IMR-90 (cell line): Measurements from ENCODE around the gene COL9A3. TPM values are rescaled to one million over a fixed set of nuclear protein-coding genes. Genes with fewer than 3 reads are reported as not detected.
A peak's percentile ranks its signal among the peaks of the same experiment; 100 is the strongest.

Experiments
- ATAC-seq: fragments of 200-7000 bp; cut with Tn5 transposase; 2 replicates; pipeline ENCODE4 v1.9.1; 2020; ENCODE audit warnings: low read depth, mild to moderate bottlenecking, moderate library complexity
- BruUV-seq: library from RNA; stranded (reverse); fragments of 400-500 nt; replicated peaks from 2 replicates; lab custom pipeline; 2021; lab: Mats Ljungman, UMichigan
- CTCF ChIA-PET: fragments of 300-600 bp; formaldehyde crosslinking; extraction: SDS; loops from one replicate; lab custom pipeline; 2021; ENCODE audit warnings: antibody characterized with exemption; lab: Yijun Ruan, JAX
- POLR2A ChIA-PET: fragments of 300-600 bp; sonication (Branson Sonifier 250); formaldehyde crosslinking; loops from one replicate; lab custom pipeline; 2022; ENCODE audit warnings: antibody characterized with exemption; ENCODE audit not compliant: unreplicated experiment; lab: Charles Lee
- DNase-seq: peaks from one replicate; pipeline ENCODE4 v3.0.0; 2013
- H2AFZ ChIP-seq: replicated peaks from 2 replicates; pipeline ENCODE3; 2013; ENCODE audit warnings: low read length, mild to moderate bottlenecking; ENCODE audit not compliant: poor library complexity
- H2AK5ac ChIP-seq: 2 replicates; pipeline ENCODE4 v1.6.1; 2013; ENCODE audit warnings: low read depth, low read length, inconsistent platforms
- H2AK9ac ChIP-seq: replicated peaks from 2 replicates; pipeline ENCODE3; 2013; ENCODE audit warnings: mild to moderate bottlenecking, low read depth, low read length, moderate library complexity; ENCODE audit not compliant: poor library complexity
- H2BK120ac ChIP-seq: 2 replicates; pipeline ENCODE4 v1.6.1; 2013; ENCODE audit warnings: low read depth, low read length, inconsistent platforms
- H2BK15ac ChIP-seq: 3 replicates; pipeline ENCODE4 v1.6.1; 2013; ENCODE audit warnings: low read depth, low read length, inconsistent platforms
- H2BK20ac ChIP-seq: 2 replicates; pipeline ENCODE4 v1.6.1; 2013; ENCODE audit warnings: low read depth, mild to moderate bottlenecking, inconsistent platforms, low read length, moderate library complexity
- H2BK5ac ChIP-seq: 2 replicates; pipeline ENCODE4 v1.6.1; 2013; ENCODE audit warnings: mild to moderate bottlenecking, low read depth, low read length, inconsistent platforms; ENCODE audit not compliant: poor library complexity, severe bottlenecking
- H3K14ac ChIP-seq: replicated peaks from 2 replicates; pipeline ENCODE4 v1.6.1; 2013; ENCODE audit warnings: low read depth, low read length, inconsistent platforms
- H3K18ac ChIP-seq: 2 replicates; pipeline ENCODE4 v1.6.1; 2013; ENCODE audit warnings: low read depth, low read length, control low read depth
- H3K23ac ChIP-seq: 2 replicates; pipeline ENCODE4 v1.6.1; 2013; ENCODE audit warnings: low read depth, low read length, inconsistent platforms
- H3K27ac ChIP-seq: 2 replicates; pipeline ENCODE4 v1.5.1; 2013; ENCODE audit warnings: mild to moderate bottlenecking, control low read depth, low read length; ENCODE audit not compliant: insufficient read depth
- H3K27me3 ChIP-seq: 2 replicates; pipeline ENCODE4 v1.6.1; 2013; ENCODE audit warnings: low read length; ENCODE audit not compliant: control insufficient read depth, insufficient read depth
- H3K36me3 ChIP-seq: 2 replicates; pipeline ENCODE4 v1.6.1; 2013; ENCODE audit warnings: low read length, mixed read lengths; ENCODE audit not compliant: control insufficient read depth, insufficient read depth
- H3K4ac ChIP-seq: 2 replicates; pipeline ENCODE4 v1.6.1; 2013; ENCODE audit warnings: low read depth, low read length, inconsistent platforms
- H3K4me1 ChIP-seq: 2 replicates; pipeline ENCODE4 v1.6.1; 2013; ENCODE audit warnings: low read length, mixed read lengths; ENCODE audit not compliant: control insufficient read depth, insufficient read depth
- H3K4me2 ChIP-seq: 2 replicates; pipeline ENCODE4 v1.6.1; 2013; ENCODE audit warnings: low read depth, mild to moderate bottlenecking, control low read depth, low read length, moderate library complexity
- H3K4me3 ChIP-seq: 2 replicates; pipeline ENCODE4 v1.5.1; 2013; ENCODE audit warnings: low read depth, mild to moderate bottlenecking, control low read depth, low read length, moderate library complexity; ENCODE audit not compliant: insufficient read depth
- H3K56ac ChIP-seq: 2 replicates; pipeline ENCODE4 v1.6.1; 2013; ENCODE audit warnings: low read length, inconsistent platforms; ENCODE audit not compliant: insufficient read depth; ENCODE audit errors: extremely low read depth
- H3K79me1 ChIP-seq, 2 experiments: 2 replicates each; pipeline ENCODE4 v1.6.1; 2013; ENCODE audit warnings: low read length in 2 of 2, inconsistent platforms in 1 of 2, low read depth in 1 of 2
- H3K9ac ChIP-seq: 2 replicates; pipeline ENCODE4 v1.6.1; 2013; ENCODE audit warnings: low read depth, low read length, control low read depth
- H3K9me1 ChIP-seq: 2 replicates; pipeline ENCODE4 v1.6.1; 2013; ENCODE audit warnings: low read length, inconsistent platforms; ENCODE audit not compliant: insufficient read depth
- H3K9me3 ChIP-seq: 2 replicates; pipeline ENCODE4 v1.6.1; 2013; ENCODE audit warnings: low read length; ENCODE audit not compliant: control insufficient read depth, insufficient read depth
- H4K20me1 ChIP-seq: 2 replicates; pipeline ENCODE4 v1.6.1; 2013; ENCODE audit warnings: low read length, inconsistent platforms; ENCODE audit not compliant: insufficient read depth
- H4K5ac ChIP-seq: 2 replicates; pipeline ENCODE4 v1.6.1; 2013; ENCODE audit warnings: mild to moderate bottlenecking, low read depth, low read length, control low read depth
- H4K8ac ChIP-seq, 2 experiments: 2 replicates each; pipeline ENCODE4 v1.6.1; 2013; ENCODE audit warnings: low read depth in 2 of 2, low read length in 2 of 2, control low read depth in 1 of 2, inconsistent platforms in 1 of 2
- H4K91ac ChIP-seq: 2 replicates; pipeline ENCODE4 v1.6.1; 2013; ENCODE audit warnings: low read depth, low read length, inconsistent platforms; ENCODE audit not compliant: insufficient read depth
- RAD21 ChIP-seq: IDR thresholded peaks from 2 replicates; pipeline ENCODE4 v1.6.1; 2012; ENCODE audit warnings: low read length, improper control_type of control experiment
- WGBS, 2 experiments: methylation state at CpG; one replicate each; pipeline versions ENCODE4 v1.1.5 to v1.1.7; 2013; ENCODE audit warnings: missing lambda C conversion rate in 2 of 2; ENCODE audit not compliant: insufficient read length in 1 of 2; ENCODE audit errors: extremely low coverage in 2 of 2; 5-methylcytosine and 5-hydroxymethylcytosine counted together
- dilution Hi-C: fragments of 300-500 bp; cut with HindIII; formaldehyde crosslinking; loops from one replicate; pipeline ENCODE4 v1.14.3; 2018; ENCODE audit warnings: low sequenced_read_pairs; ENCODE audit not compliant: unreplicated experiment
- in situ Hi-C: fragments of 300-500 bp; cut with MboI; formaldehyde crosslinking; loops from 3 replicates; pipeline ENCODE4 v1.14.3; 2019; ENCODE audit warnings: low sequenced_read_pairs, inconsistent platforms, mixed read lengths
- intact Hi-C: fragments of 100-400 bp; cut with micrococcal nuclease; formaldehyde crosslinking; loops from 2 replicates; pipeline ENCODE4 v1.10.0; 2022
- polyA plus RNA-seq, 3 experiments: library from polyadenylated mRNA; depleted of rRNA; stranded (reverse); fragments of >200 nt; gene quantifications; 2 replicates each; pipeline ENCODE4 v1.2.3, GENCODE V29; 2012; ENCODE audit warnings: low replicate concordance in 1 of 3
- total RNA-seq: library from RNA; depleted of rRNA; stranded (reverse); fragments of >200 nt; gene quantifications from 2 replicates; pipeline ENCODE4 v1.2.3, GENCODE V29; 2012

The COL9A3 gene
- total and polyA plus RNA-seq, 2 of the 4 experiments (the other 2 are of a cell fraction), result 0.36 to 1.4 TPM

DNA sequence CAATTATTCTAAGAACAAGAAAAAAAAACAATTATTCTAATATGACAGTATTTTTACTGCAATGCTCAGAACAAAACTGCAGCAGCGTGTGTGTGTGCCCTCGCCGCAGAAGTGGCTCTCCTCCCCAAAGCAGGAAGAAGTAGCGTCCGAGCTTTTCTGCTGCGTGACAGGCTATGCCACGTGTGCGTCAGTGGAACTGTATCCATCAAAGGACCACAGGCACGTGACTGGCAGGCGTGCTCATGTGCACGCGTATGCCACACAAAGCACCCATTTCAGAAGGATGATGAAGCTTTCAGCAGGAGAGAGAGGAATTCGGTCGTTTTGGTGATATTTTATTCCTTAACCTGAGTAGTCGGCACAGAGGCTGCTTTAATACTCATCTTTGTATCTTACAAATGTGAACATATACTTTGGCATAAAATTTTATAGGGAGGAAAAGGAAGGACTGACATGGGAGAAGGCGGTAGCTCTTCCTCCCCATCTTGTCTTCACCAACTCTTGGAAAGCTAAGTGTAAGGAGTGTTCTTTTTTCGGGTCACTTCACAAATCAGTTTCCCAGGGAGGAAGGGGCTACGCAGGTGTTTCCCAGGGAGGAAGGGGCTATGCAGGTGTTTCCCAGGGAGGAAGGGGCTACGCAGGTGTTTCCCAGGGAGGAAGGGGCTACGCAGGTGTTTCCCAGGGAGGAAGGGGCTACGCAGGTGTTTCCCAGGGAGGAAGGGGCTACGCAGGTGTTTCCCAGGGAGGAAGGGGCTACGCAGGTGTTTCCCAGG is 41.4 kb downstream of the COL9A3 start:
- Histone ChIP-seq H2BK120ac (no peak overlapping the region), H3K4me1 (0 out of 2 replicates have a peak, but pooled peaks cover 3% of the 10 kb centered on the region), H3K56ac (no peak overlapping the region), H3K79me1 (peaks cover 14 to 49% of the 10 kb centered on the region in 2 experiments), H3K36me3 (peaks cover 19% of the 10 kb centered on the region), H3K4me3 (no peak overlapping the region), H2BK5ac (no peak overlapping the region), H4K5ac (no peak overlapping the region), H3K9me3 (no peaks in the 10 kb centered on the region), H2BK20ac (no peak overlapping the region), H3K9me1 (peaks cover 4% of the 10 kb centered on the region; the same call in 1 of the 2 replicates), H2AK9ac (no peak overlapping the region), H2BK15ac (no peak overlapping the region), H4K20me1 (peaks cover 19% of the 10 kb centered on the region), H3K27ac (no peak overlapping the region), H3K4ac (no peak overlapping the region), H3K14ac (no peak overlapping the region), H3K27me3 (no peaks in the 10 kb centered on the region), H3K23ac (peak overlapping the region; percentile 36; the same call in 1 of the 2 replicates), H3K4me2 (no peak overlapping the region), H4K91ac (no peak overlapping the region), H2AK5ac (no peak overlapping the region), H4K8ac (no peak overlapping the region), H3K18ac (no peak overlapping the region), H3K9ac (no peak overlapping the region), H2AFZ (no peak overlapping the region)
- TF ChIP-seq RAD21, result no peak
- in situ Hi-C loops (no loop called here), dilution Hi-C loops (no loop called here), intact Hi-C loops (no loop called here)
- BruUV-seq, result no TSS peak
- WGBS, 2 experiments, result no CpG with 5 or more reads among the region's 23 CpGs
- DNase-seq (no peak), ATAC-seq (no peak)
- ChIA-PET CTCF (no interaction called here), POLR2A (no interaction called here)
